Activated effector memory CD4-positive, alpha-beta T cell treated with anti-CD3 and anti-CD28 coated beads, Interleukin-2, amount 50 U/mL, for 16 hours (primary cell): ENCODE results near the gene RBFOX1.

Experiments
- DNase-seq: peaks from one replicate; pipeline ENCODE4 v3.0.0-alpha.2; 2020

RBFOX1 gene

DNA sequence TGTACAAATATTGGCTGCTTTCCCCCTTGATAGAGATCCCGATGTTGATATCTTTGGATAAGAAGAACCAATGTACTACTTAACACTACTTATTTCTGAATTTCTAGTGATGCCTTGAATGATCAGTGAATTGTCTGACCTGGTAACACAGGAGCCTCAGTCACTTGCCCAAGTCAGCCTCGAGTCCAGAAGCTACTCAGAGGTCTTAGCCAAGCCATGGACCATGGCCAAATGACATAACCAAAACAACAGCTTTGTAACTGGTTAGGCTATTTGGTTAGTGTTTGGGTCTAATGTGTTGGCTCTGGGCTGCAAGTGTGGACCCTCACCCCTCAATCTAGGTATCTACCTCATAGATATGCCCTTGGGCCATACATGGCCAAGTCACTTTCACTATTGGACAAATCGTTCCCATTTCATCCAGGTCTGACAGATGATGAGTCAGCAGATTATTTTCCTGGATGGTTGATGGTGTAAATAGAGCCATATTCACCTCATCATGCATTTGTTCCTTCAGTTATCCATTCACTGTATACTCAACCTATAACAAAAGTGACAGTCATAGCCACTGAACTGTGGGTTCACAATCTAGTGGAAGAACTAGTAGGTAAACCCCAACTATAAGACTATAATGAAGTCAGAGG is 3.5 kb downstream of the RBFOX1 start:
- no peak for DNase-seq

DNA sequence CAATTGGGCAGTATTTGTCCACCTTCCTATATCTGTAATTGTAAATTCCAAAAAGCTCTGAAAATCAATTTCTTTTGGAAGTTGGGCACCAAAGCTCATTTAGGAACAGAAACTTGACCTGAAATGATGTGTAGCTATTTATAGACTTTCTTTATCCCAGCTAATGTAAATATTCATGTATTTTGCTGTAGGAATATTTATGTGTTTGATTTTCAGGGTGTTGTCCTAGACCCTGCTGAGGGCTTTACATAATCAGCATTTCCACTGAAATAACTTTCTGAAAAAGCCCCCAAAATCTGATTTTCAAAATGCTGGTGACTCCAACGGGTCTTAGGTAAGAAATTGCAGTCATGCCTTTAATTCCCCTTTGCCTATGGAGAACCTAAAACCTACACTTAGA is 4.1 kb downstream of the RBFOX1 start:
- DNase-seq: no peak

DNA sequence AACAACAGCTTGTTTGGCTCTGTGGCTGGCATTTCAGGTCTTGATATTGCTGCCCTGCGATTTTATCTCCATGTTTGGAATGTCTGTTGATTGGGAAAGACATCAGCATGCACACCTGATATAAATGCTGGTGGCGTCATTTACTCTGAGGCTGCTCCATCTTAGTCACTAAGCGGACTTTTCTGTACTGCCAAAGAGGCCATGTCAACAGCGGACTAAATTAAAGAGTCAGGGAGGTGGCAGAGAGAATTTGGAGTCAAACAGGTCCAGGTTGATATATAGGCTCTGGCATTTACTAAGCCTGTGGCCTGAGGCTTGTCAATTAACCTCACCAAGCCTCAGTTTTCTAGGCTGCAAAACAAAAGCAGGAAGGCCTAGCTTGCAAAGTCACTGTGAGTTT is 6.2 kb downstream of the RBFOX1 start:
- no peak for DNase-seq

DNA sequence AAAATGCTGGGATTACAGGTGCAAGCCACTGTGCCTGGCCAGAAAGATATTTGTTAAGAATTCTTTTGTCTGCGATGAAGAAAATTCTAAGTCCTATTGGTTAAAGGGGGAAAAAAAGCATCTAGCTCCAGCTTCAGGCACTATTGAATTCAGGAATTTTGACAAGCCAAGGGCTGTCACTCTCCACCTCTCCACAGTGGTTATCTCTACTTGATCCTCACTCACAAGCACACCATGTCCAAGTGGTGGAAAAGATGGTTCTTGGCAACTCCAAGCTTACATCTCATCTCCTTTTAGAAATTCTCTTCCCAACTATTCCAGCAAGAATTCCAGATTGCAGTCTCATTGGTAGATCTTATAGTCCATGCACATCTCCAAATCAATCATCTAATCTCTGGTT is 7.1 kb downstream of the RBFOX1 start:
- no peak for DNase-seq

DNA sequence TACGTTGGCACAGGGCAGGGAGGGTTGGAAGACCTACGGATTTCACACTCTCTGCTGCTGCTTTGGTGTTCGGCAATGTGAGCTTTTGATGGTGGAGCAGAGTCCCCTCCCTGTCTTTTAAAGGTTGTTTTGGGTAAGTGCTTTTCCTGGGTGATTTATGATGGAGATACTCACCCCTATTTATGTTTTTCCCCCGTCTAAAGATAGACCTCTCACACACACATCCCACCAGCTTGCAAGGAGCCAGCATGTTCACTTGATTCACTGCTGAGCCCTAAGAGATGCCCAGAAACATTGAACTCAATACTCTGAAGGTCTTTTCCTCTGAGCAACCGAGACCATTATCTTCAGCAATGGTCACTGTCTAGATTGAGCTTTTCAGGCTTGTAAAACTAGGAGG is 8.3 kb downstream of the RBFOX1 start:
- no peak for DNase-seq

DNA sequence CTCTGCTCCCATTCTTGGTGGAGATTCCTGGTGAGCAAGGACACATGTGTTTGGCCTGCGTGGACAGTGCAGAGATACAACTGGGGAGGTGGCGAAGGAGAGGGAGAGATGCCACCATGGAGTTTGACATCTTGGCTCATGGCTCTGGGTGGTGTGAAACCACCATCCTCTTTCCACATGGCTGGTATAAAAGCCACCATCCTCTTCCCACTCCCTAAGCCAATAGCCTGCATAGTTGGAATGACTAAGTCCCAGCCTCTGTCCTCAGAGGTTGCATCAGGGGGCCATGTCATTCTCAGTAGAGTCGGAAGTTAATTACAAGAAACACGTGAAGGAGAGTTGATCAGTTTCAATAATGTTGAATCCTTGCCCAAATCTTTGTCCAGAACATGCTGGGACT is 10.0 kb downstream of the RBFOX1 start:
- DNase-seq: no peak

DNA sequence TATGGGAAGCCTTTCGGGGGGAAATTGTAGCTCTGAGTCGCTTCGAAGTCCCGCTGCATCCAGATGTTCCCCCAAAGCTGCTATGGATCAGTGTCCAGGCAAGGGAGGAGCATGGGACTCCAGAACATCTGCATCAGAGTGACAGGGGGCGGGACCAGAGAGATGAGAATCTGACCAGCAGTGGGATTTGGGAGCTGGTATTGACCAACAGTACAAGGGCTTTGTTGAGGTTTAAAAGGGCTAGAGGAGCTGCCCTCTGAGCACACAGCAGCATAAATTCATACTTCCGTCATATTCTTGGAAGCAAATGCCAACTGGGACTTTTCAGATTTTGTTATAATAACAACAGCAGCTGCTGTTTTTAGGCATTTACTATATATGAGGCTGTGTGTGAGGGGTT is 10.6 kb downstream of the RBFOX1 start:
- DNase-seq: no peak

DNA sequence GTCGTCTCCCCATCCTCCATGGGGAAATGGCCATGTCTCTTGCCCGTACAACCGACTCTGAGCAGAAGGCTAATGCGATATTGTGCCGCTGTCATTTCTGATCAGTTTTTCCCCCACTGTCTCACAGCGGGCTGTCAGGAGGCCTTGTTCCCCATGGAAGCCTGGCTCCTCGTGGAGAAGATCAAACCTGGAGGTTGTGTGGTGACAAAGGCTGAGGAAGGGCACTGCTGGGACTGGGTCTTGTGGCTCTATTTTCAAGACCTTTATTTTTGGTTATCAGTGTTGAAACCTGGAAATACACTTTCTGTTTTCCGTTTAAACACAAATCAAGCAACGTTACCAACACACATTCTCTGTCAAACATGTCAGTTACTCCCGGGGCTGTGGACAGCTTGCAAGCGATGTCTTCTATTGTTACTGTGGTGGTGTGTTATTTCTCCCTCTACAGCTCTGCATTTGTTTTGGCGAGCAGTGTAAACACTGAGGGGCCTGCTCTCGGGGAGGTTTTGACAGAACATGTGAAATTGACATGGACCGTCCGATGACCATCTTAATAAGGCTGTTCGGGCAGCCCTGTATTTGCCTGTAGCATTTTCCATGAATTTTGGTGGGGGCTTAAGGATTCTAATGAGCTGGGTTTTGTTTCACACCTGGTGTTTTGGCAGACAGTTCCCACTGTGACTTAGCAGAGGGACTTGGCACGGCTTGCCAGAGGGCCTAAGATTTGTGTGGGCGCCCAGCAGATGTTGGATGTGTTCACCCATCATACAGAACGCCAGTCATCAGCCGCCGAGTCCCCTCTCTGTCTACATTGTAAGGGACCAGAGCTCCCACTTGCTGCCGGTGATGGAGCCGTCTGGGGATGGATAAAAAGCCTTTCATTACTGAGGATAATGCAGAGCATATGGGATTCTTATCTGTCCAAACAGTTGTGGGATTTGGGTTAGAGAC is 12.5 kb downstream of the RBFOX1 start:
- DNase-seq: no peak

DNA sequence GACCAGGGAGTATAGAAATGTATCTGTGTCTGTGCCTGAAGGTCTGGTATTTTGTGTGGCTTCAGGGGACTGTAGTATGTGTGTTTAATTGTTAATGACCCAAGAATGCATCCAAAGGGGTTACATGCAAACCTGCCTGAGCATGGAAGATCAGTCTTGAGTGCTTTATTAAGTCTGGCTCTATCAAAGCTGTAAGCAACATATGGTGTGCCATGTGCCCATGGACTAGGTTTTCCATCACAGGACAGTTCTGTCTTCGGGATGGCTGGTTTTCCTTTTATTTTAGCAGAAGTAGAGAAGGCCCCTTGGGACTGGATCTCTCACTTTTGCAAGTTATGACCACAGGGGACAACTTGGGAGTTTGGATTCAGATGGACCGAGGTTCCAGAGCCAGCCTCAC is 18.2 kb downstream of the RBFOX1 start:
- DNase-seq: no peak

DNA sequence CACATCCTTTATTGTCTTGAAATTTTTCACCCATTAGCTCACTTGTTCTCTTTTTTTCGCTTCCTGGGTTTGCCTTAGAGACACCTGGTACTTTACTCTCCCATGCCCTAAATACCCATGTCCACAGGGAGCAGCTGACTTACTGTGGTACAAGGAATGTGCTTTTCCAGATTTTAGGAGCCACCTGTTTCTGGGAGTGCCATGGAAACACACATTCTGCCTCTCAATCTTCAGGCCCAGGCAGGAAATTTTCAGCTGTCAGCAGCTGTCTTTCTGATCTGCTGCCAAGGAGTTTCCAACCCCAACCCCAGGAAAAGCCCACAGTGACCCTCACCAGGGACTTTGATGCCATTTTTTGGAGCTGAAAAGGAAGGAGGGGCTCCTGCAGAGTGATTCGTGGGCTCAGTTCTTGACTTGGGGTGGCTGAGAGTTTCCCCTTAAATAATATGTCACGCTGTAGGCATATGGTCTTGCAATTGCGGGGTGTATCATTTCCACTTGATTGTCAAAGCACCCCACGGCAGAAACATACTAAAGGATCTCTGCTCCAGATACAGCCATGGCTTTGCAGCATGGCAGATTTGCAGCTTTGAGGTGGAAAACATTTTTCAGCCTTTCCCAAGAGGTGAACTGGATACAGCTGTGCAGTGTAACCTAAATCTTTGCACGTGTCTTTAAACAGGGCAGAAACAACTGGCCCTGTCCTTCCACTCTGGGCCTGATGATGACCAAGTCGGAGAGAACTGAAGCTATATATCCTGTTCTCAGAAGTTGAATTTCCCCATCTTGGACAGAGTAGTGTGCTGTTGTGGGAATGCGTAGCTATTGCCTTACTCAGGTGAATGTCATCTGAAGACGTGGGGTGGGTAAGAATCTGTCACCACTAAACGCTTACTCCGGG is 19.2 kb downstream of the RBFOX1 start:
- DNase-seq: no peak

DNA sequence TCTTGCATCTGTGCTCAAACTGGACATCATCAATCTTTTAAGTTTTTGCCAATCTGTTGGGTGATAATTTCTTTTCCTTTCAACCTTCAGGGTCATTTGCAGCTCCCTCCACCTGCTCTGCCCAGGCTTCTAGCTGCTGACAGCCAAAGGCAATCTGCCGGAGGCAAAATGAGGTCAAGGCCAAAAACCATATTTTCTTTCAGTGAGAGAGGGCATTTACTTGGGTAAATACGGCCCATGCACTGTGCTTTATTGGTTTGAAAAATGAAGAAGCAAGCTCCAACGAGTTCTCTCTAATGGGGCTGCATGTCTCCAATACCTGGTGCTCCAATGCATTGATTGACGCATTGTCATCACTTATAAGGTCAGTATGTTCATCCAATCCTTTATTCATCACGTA is 23.1 kb downstream of the RBFOX1 start:
- DNase-seq: no peak

DNA sequence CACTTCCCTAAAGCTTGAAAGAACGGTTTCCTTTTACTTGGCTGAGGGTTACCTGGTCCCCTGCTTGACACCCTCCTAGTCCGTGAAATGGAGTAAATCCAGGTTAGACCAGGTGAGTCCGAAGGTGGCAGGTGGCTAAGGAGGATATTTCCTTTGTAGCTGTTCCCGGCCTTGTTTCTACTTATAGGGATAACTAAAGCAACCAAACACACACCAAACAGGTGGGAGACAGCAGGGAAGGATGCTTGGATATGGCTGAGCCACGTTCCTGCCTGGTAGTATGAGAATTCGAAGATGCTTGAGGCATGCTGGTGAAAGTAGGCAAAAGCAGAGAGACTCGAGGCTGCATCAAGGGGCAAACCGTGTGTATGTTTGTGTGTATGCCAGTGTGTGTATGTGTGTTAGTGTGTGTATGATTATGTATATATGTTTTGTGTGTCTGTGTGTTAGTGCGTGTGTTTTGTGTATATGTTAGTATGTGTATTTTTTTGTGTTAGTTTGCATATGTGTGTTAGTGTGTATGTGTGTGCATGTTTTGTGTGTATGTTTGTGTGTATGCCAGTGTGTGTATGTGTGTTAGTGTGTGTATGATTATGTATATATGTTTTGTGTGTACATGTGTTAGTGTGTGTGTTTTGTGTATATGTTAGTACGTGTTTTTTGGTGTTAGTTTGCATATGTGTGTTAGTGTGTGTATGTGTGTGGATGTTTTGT is 28.9 kb downstream of the RBFOX1 start:
- no peak for DNase-seq

DNA sequence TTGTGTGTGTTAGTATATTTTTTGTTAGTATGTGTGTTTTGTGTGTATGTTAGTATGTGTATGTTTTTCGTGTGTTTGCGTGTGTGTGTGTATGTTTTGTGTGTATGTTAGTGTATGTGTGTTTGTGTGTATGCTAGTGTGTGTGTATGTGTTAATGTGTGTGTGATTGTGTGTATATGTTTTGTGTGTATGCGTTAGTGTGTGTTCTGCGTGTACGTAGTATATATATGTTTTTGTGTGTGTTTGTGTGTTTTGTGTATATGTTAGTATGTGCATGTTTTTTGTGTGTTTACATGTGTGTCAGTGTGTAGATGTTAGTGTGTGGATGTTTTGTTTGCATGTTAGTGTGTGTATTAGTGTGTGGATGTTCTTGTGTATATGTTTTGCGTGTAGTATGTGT is 29.6 kb downstream of the RBFOX1 start:
- DNase-seq: no peak

DNA sequence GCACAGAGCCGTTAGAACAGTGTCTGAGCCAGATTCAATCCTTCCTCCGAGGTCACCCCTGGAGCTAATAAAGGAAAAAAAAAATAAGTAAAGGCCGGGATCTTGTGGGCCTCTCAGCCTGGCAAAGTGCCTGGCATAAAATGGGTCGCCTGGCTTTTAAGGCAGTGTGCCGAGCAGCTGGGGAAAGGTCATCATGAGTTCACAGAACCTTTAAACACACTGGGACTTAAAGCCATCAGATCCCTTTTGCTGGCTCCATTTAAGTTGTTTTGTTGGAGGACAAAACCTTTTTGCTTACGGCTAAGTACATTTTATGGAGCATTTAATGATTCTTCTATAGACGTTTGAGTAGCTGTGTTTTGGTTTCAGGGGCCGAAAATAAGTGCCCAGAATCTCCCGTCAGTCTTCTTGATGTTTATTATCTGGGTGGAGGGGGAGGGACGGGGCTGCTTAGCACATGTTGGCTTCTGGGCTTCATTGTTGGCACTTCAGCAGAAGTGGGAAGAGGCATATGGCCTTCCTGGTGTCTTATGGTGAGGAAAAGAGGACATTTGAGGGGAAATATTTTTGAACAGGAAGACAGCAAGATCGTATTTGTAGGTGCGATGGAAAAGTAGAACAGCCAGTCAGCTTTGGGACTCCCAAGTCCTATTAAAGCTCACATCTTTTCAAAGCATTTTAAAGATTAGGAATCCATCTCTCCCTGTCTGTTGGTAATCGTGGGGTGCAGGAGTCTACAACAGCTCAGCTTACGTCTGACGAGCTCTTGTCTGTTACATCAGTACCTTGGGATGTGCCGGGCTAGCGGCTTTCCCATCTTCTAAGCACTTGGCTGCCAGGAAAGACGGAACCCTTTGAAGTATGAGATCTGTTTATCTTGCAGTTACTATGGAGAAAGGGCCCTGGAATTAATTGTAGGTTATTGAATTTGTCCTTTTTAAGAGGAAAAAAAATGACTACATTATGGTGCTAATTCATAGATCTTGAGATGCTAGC is 31.1 kb downstream of the RBFOX1 start:
- no peak for DNase-seq

DNA sequence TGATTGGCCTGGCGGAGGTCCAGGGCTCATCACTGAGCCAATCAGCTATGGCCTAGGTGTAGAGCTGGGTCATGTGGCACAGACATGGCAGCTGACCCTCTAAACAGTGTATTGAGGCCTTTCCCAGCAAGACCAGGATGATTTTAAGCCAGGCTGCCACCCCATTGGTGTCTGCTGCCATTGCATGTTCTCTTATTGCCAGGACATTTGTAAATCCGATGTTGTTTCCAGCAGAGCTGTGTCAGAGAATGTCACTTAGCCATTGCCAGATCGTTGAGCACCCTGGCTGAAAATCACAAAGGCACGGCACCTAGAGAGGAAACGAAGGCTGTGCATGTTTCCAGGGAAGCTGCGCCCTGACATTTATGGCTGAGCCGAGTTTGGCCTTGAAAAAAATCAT is 33.4 kb downstream of the RBFOX1 start:
- DNase-seq: no peak

DNA sequence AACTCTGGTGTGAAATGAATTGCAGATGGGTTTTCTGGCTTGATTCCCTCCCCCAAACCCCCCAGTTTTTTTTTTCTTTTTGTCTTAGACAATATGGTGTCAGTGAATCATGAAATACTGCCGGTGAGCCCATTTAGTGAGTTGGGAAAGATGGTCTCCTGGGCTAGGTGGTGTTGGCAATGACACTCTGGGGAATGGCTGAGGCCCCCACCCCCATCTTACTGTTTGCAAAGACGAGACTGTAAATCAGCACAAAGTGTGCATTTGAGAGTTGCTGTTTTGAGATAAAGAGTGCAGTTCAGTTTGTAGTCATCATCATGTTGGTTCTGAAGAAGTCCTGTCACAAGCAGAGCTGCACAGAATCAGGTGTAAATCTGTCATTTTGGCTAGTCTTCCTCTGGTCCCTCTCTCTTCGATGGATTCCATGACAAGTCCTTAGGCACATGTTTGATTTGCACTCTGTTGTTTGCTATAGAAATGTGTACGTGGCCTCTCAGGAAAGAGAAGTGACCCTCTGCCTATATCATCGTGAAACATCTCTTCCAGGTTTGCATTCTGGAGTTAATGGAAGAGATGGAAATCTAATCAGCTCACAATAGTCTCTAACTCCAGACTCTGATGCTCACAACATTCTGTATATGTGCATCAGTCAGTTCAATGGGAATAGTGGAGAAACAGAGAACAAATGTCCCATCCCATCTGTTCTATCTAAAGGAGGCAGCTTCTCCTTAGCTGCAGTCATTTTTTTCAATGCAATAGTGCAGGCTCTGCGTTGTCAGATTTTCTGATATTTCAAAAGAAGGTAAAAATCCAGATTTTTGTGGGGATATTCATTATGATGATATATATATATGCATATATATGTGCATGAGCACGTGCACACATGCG is 34.6 kb downstream of the RBFOX1 start:
- no peak for DNase-seq

DNA sequence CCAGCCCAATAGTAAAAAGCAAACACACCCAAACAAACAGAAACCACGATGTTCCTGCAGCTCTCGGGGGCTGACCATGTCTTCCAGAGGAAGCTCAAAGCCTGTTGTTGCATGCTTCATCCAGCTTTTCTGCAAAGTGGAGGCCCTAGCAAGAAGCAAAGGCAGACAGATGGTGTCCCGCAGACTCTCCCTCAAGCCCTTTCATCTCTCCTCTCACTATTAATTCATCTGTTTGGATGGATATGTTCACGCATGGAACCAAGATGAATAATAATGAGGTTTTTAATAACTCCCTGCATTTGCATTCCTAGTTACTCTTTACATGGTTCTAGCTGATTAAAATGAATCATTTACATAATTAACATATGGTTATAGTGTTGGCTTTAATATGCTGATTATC is 36.6 kb downstream of the RBFOX1 start:
- no peak for DNase-seq

DNA sequence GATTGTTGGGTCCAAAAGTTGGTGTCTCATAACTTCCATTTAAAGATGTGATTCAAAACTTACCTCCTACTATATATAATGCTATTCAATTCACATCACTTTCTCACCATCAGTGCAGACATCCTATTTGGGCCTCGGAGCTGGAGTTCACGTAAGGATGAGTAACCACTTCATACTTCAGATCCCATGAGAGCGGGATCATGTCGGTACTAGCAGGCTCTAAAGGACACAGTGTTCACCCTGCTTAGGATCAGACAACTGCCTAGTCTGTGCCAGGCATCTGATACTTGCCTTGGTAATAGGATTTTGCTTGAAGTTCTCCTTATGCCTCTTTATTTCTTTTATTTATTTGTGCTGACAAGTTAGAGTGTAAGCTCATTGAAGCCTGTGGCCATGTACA is 39.5 kb downstream of the RBFOX1 start:
- DNase-seq: no peak

DNA sequence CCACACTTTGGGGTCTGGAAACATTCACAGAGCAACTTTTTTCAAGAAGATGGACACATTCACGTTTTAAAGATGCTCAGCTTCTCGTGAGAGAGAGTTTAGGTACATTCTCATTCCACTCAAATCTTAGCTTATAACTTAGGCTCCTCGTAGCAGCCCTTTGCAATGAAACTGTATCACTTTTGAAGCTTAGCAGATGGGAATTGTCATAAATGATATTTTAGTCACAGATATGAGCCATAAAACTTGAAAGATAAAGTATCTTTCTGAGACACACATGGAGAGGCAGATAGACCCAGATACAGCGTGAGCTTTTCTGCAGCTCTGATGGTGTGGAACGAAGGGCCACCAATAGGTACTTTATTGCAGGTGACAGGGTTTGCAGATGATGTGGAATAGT is 41.1 kb downstream of the RBFOX1 start:
- DNase-seq: no peak

DNA sequence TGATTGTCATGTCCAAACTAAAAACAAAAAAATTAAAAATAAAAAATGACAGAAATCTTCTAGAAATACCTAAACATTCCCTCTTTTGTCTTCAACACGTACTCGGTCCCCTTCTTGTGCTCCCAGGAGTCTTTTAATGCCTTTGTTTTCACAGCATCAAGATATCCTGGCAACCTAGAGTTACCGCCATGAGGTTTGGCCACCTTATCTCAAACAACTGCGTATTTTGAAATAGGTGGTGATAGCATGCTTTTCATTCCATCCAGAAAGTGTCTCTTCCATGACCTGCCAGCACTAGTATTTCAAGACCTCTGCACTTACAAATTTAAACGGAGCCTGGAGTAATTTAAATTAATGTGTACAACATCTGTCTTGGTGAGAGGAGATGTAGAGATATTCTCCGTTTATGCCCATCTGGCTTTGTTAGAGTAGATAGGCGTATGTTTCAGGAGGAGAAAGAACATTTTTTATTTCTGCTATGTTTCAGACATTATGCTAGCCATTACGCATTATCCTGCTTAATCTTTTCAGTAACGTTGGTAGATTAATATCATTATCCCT is 42.0 kb downstream of the RBFOX1 start:
- DNase-seq: no peak
